Measurements from ENCODE around the gene TEAD1. TPM values are rescaled to one million over a fixed set of nuclear protein-coding genes. Genes with fewer than 3 reads are reported as not detected.

TEAD1 gene
- total and polyA plus RNA-seq, 2 donors (not counting 1 experiment from before 2014, with no cell fraction given) = 88.6 to 121 TPM

DNA sequence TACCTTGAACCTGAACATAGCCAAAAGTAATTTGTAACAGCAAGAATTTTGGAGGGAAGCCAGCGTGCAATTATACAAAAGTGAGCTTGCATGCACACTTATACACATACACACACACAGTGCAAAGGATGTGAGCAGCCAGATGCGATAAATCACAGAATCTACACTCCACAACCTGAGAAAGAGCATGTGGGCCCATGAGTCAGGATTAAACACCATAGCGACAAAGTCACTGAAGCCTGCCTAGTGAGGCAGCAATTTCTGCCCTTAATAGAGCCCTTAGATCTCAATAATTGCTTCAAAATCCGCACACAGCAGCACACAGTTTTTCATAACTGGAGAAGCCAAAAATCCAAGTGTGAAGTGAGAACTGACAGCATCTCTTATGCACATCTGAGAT lies 42.6 kb upstream of the TEAD1 start:
- Histone ChIP-seq H3K4me2 (ENCODE audit: extremely low read depth, insufficient read depth, low read length) (no peak overlapping the region), H3K9ac (ENCODE audit: insufficient read depth, low read length) (no peak overlapping the region), H3K9me3 (ENCODE audit: control insufficient read depth, insufficient read depth, low read depth, low read length) (no peaks in the 10 kb centered on the region), H4K20me1 (ENCODE audit: control insufficient read depth, extremely low read depth, insufficient read depth, low read length) (no peaks in the 10 kb centered on the region), H3K4me1 (ENCODE audit: control insufficient read depth, extremely low read depth, insufficient read depth, low read length) (peaks cover 2% of the 10 kb centered on the region), H2AFZ (ENCODE audit: low read length) (no peak overlapping the region), H3K79me2 (ENCODE audit: control insufficient read depth, insufficient read depth, low read length) (no peaks in the 10 kb centered on the region), H3K27ac (ENCODE audit: insufficient read depth, low read length) (no peak overlapping the region), H3K4me3 (replicated peaks in 1 of 4; ENCODE audit: control extremely low read depth in 1 of 4, insufficient read depth in 1 of 4, low read depth in 3 of 4, low read length in 4 of 4) (no peak overlapping the region), H3K27me3 (ENCODE audit: control insufficient read depth, insufficient read depth, low read length) (no peaks in the 10 kb centered on the region), H3K36me3 (ENCODE audit: control insufficient read depth, insufficient read depth, low read length) (no peaks in the 10 kb centered on the region)
- TF ChIP-seq, protein P1, sequence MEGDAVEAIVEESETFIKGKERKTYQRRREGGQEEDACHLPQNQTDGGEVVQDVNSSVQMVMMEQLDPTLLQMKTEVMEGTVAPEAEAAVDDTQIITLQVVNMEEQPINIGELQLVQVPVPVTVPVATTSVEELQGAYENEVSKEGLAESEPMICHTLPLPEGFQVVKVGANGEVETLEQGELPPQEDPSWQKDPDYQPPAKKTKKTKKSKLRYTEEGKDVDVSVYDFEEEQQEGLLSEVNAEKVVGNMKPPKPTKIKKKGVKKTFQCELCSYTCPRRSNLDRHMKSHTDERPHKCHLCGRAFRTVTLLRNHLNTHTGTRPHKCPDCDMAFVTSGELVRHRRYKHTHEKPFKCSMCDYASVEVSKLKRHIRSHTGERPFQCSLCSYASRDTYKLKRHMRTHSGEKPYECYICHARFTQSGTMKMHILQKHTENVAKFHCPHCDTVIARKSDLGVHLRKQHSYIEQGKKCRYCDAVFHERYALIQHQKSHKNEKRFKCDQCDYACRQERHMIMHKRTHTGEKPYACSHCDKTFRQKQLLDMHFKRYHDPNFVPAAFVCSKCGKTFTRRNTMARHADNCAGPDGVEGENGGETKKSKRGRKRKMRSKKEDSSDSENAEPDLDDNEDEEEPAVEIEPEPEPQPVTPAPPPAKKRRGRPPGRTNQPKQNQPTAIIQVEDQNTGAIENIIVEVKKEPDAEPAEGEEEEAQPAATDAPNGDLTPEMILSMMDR (conservative IDR thresholded peaks at IDR 0.05 in 1 of 2, IDR thresholded peaks at IDR 0.05 in 1 of 2; ENCODE audit: low read depth in 1 of 2, low read length in 2 of 2) = no peak
- TF ChIP-seq EZH2 (IDR thresholded peaks at IDR 0.05; ENCODE audit: low read length, missing control alignments) = no peak
- no peak for DNase-seq (ENCODE audit: low read depth in 2 of 2)

DNA sequence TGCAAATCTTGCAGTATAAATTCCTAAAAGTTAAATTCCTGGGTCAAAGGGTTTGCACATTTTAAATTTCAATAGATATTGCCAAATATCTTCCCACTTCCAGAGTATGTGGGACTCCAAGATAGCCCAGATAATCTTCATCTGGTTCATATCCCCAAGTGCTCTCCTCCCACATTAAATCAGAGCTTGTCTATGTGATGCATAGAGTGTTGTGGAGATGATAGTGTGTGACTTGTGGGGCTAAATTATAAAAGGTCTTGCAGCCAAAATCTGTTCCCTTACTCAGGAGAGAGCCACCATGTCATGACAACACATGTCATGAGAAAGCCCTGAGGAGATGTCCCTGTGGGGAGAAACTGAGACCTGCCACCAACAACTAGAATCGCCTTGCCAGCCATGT lies 39.9 kb upstream of the TEAD1 start:
- H3K27me3 ChIP-seq (ENCODE audit: control insufficient read depth, insufficient read depth, low read length) = no peaks in the 10 kb centered on the region
- TF ChIP-seq EZH2 (IDR thresholded peaks at IDR 0.05; ENCODE audit: low read length, missing control alignments) = no peak
- TF ChIP-seq, protein P1 (conservative IDR thresholded peaks at IDR 0.05 in 1 of 2, IDR thresholded peaks at IDR 0.05 in 1 of 2; ENCODE audit: low read depth in 1 of 2, low read length in 2 of 2) = no peak
- no peaks in the 10 kb centered on the region for H3K4me1 ChIP-seq (ENCODE audit: control insufficient read depth, extremely low read depth, insufficient read depth, low read length)
- no peak for DNase-seq (ENCODE audit: low read depth in 2 of 2)
- H3K4me2 ChIP-seq (ENCODE audit: extremely low read depth, insufficient read depth, low read length) = no peak overlapping the region
- H3K36me3 ChIP-seq (ENCODE audit: control insufficient read depth, insufficient read depth, low read length) = no peaks in the 10 kb centered on the region
- no peak overlapping the region for H3K4me3 ChIP-seq (replicated peaks in 1 of 4; ENCODE audit: control extremely low read depth in 1 of 4, insufficient read depth in 1 of 4, low read depth in 3 of 4, low read length in 4 of 4)
- no peaks in the 10 kb centered on the region for H3K9me3 ChIP-seq (ENCODE audit: control insufficient read depth, insufficient read depth, low read depth, low read length)
- H4K20me1 ChIP-seq (ENCODE audit: control insufficient read depth, extremely low read depth, insufficient read depth, low read length) = no peaks in the 10 kb centered on the region
- H2AFZ ChIP-seq (ENCODE audit: low read length) = no peak overlapping the region
- no peak overlapping the region for H3K9ac ChIP-seq (ENCODE audit: insufficient read depth, low read length)
- H3K79me2 ChIP-seq (ENCODE audit: control insufficient read depth, insufficient read depth, low read length) = no peaks in the 10 kb centered on the region
- H3K27ac ChIP-seq (ENCODE audit: insufficient read depth, low read length) = no peak overlapping the region

DNA sequence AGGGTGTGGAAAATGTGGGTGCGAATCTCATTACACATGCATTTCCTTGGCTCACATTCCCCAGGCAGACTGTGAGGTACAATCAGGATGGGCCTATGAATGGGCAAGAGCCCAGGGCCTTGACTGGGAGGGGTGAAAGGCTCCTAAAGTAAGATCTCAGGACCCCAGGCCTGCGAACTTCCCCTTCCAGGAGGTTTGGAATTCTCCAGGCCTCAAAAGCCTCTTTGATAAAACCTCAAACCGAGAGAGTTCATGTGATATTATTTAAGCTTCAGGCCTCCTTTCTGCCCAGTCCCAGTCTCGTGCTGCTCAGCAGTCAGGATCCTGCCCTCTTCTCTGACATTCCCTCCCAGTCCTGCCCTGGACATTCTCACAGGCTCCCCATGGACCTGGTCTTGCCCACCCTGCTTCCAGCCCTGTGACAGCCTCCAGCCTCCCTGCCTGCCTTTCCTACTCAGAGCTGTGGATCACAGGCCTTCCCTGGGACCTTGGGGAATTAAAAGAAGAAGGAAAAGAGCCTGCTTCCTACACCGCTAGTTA lies 37.3 kb upstream of the TEAD1 start:
- Histone ChIP-seq H3K4me2 (ENCODE audit: extremely low read depth, insufficient read depth, low read length) (no peak overlapping the region), H3K36me3 (ENCODE audit: control insufficient read depth, insufficient read depth, low read length) (no peaks in the 10 kb centered on the region), H3K4me3 (replicated peaks in 1 of 4; ENCODE audit: control extremely low read depth in 1 of 4, insufficient read depth in 1 of 4, low read depth in 3 of 4, low read length in 4 of 4) (no peak overlapping the region), H4K20me1 (ENCODE audit: control insufficient read depth, extremely low read depth, insufficient read depth, low read length) (no peaks in the 10 kb centered on the region), H3K4me1 (ENCODE audit: control insufficient read depth, extremely low read depth, insufficient read depth, low read length) (no peaks in the 10 kb centered on the region), H3K9me3 (ENCODE audit: control insufficient read depth, insufficient read depth, low read depth, low read length) (no peaks in the 10 kb centered on the region), H3K9ac (ENCODE audit: insufficient read depth, low read length) (no peak overlapping the region), H3K27ac (ENCODE audit: insufficient read depth, low read length) (no peak overlapping the region), H3K79me2 (ENCODE audit: control insufficient read depth, insufficient read depth, low read length) (no peaks in the 10 kb centered on the region), H2AFZ (ENCODE audit: low read length) (no peak overlapping the region), H3K27me3 (ENCODE audit: control insufficient read depth, insufficient read depth, low read length) (no peaks in the 10 kb centered on the region)
- no peak for DNase-seq (ENCODE audit: low read depth in 2 of 2)
- no peak for TF ChIP-seq EZH2 (IDR thresholded peaks at IDR 0.05; ENCODE audit: low read length, missing control alignments)
- TF ChIP-seq, protein P1 (conservative IDR thresholded peaks at IDR 0.05 in 1 of 2, IDR thresholded peaks at IDR 0.05 in 1 of 2; ENCODE audit: low read depth in 1 of 2, low read length in 2 of 2) = no peak

All from fibroblast of lung (primary cell).